Muscle layer of duodenum (tissue), 2 donors: ENCODE data around the gene LRRC19.

ENCODE experiments used
- H3K27ac ChIP-seq: one replicate; pipeline ENCODE4 v1.7.0; 2013; ENCODE audit warnings: mild to moderate bottlenecking, low read length
- H3K27me3 ChIP-seq: one replicate; pipeline ENCODE4 v1.7.0; 2013; ENCODE audit warnings: low read depth, mild to moderate bottlenecking, control low read depth, low read length
- H3K36me3 ChIP-seq, 2 donors: one replicate each; pipeline ENCODE4 v1.7.0; 2013; ENCODE audit warnings: low read length in 2 of 2, control low read depth in 1 of 2, mild to moderate bottlenecking in 1 of 2; ENCODE audit not compliant: insufficient read depth in 2 of 2, control insufficient read depth in 1 of 2
- H3K4me1 ChIP-seq, 2 donors: one replicate each; pipeline ENCODE4 v1.7.0; 2013; ENCODE audit warnings: low read length in 2 of 2, mild to moderate bottlenecking in 2 of 2, control low read depth in 1 of 2, moderate library complexity in 1 of 2; ENCODE audit not compliant: insufficient read depth in 2 of 2, control insufficient read depth in 1 of 2
- H3K4me3 ChIP-seq, 2 donors: one replicate each; pipeline ENCODE4 v1.7.0; 2013; ENCODE audit warnings: low read length in 2 of 2, low read depth in 1 of 2, mild to moderate bottlenecking in 1 of 2
- H3K9me3 ChIP-seq, 2 donors: one replicate each; pipeline ENCODE4 v1.7.0; 2013; ENCODE audit warnings: low read length in 2 of 2, control low read depth in 1 of 2, mild to moderate bottlenecking in 1 of 2; ENCODE audit not compliant: control insufficient read depth in 1 of 2
- donor health status: healthy.

LRRC19 gene

DNA sequence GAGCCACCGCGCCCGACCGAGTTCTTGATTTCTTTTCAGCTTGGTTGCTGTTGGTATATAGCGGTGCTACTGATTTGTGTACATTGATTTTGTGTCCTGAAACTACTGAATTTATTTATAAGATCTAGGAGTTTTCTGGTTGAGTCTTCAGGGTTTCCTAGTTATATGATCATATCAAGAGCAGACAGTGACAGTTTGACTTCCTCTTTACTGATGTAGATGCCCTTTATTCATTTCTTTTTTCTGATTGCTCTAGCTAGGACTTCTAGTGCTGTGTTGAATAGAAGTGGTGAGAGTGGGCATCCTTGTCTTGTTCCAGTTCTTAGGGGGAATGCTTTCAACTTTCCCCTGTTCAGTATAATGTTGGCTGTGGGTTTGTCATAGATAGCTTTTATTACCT, 17.4 kb upstream of the LRRC19 start:
- no peaks in the 10 kb centered on the region for H3K4me1 ChIP-seq
- no peak overlapping the region for H3K4me3 ChIP-seq
- no peaks in the 10 kb centered on the region for H3K27me3 ChIP-seq
- no peaks in the 10 kb centered on the region for H3K9me3 ChIP-seq
- no peak overlapping the region for H3K27ac ChIP-seq
- H3K36me3 ChIP-seq: peaks cover 0 to 29% of the 10 kb centered on the region in 2 donors

- no peaks in the 10 kb centered on the region for H3K4me1 ChIP-seq
- no peaks in the 10 kb centered on the region for H3K9me3 ChIP-seq
- peaks cover 4 to 53% of the 10 kb centered on the region in 2 donors for H3K36me3 ChIP-seq
- no peak overlapping the region for H3K27ac ChIP-seq
- no peak overlapping the region for H3K4me3 ChIP-seq
- H3K27me3 ChIP-seq: no peaks in the 10 kb centered on the region
These were observed 14.1 kb upstream of the LRRC19 start for GRCh38 chr9:27019589-27019988.

- no peaks in the 10 kb centered on the region for H3K36me3 ChIP-seq
- H3K4me3 ChIP-seq: peak overlapping the region in 1 of 2 donors; percentile 32
- H3K27ac ChIP-seq: no peak overlapping the region
These were observed 1.9 kb downstream of the LRRC19 start for GRCh38 chr9:27003426-27004077.

DNA sequence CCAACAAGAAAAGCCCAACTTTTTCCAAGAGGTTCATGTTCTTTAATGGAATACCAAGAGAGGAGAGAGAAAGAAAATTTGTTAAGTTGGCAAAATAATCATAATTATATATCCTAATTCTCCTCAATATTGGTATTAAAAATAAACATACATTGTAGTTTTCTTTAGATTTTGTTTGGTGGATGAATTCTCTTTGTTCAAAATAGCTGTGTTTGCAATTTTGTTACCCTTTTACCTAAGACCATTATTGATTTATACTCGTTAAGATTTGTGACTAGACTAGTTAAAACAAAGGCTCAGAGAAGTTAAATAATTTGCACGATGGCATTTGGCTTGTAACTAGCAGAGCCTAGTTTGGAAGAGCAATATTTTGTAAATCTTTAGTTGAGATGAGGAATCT, 9.7 kb downstream of the LRRC19 start:
- Histone ChIP-seq H3K27ac (no peak overlapping the region), H3K9me3 (no peaks in the 10 kb centered on the region), H3K36me3 (peaks cover 6 to 8% of the 10 kb centered on the region in 2 donors)

More at GRCh38 chr9:27003426-27004077, 1.9 kb downstream of the LRRC19 start:
- no peaks in the 10 kb centered on the region for H3K4me1 ChIP-seq
- no peaks in the 10 kb centered on the region for H3K27me3 ChIP-seq
- no peaks in the 10 kb centered on the region for H3K9me3 ChIP-seq

GRCh38 chr9:26983340-26983739, 22.1 kb downstream of the LRRC19 start:
- H3K4me1 ChIP-seq: no peaks in the 10 kb centered on the region
- H3K27ac ChIP-seq: no peak overlapping the region
- H3K27me3 ChIP-seq: no peaks in the 10 kb centered on the region
- no peak overlapping the region for H3K4me3 ChIP-seq
- H3K9me3 ChIP-seq: no peaks in the 10 kb centered on the region
- H3K36me3 ChIP-seq: peaks cover 5 to 27% of the 10 kb centered on the region in 2 donors

More for the DNA sequence above, 9.7 kb downstream of the LRRC19 start:
- H3K4me3 ChIP-seq: no peak overlapping the region
- H3K4me1 ChIP-seq: no peaks in the 10 kb centered on the region
- no peaks in the 10 kb centered on the region for H3K27me3 ChIP-seq

GRCh38 chr9:26975728-26976707, 29.5 kb downstream of the LRRC19 start:
- H3K27me3 ChIP-seq: no peaks in the 10 kb centered on the region
- peaks cover 0 to 15% of the 10 kb centered on the region in 2 donors for H3K4me1 ChIP-seq
- no peak overlapping the region for H3K27ac ChIP-seq
- H3K9me3 ChIP-seq: no peaks in the 10 kb centered on the region
- H3K4me3 ChIP-seq: no peak overlapping the region
- peaks cover 0 to 8% of the 10 kb centered on the region in 2 donors for H3K36me3 ChIP-seq

GRCh38 chr9:26974927-26975326, 30.5 kb downstream of the LRRC19 start:
- H3K4me3 ChIP-seq: no peak overlapping the region
- H3K4me1 ChIP-seq: peaks cover 0 to 15% of the 10 kb centered on the region in 2 donors
- peaks cover 0 to 4% of the 10 kb centered on the region in 2 donors for H3K36me3 ChIP-seq
- no peaks in the 10 kb centered on the region for H3K27me3 ChIP-seq
- no peaks in the 10 kb centered on the region for H3K9me3 ChIP-seq
- no peak overlapping the region for H3K27ac ChIP-seq

DNA sequence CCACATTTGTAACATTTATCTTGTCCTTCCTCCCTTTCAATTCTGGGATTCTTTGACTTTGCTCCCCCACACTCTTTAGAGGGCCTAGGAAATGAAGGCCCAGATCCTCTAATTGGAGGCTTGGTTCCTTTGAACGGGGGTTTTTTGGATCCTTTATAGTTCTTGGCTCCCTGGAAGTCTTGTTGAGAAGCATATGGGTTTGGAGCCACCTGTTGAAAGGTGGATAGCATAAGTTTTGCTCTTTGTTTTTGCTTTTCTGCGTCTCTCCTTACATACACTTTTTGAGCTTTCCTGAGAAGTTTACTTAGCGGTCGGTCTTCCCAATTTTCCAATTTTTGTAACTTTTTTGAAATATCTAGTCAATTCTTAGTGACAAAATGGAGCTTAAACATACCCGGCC, 31.5 kb downstream of the LRRC19 start:
- no peak overlapping the region for H3K27ac ChIP-seq
- H3K27me3 ChIP-seq: no peaks in the 10 kb centered on the region
- peaks cover 0 to 15% of the 10 kb centered on the region in 2 donors for H3K4me1 ChIP-seq
- H3K4me3 ChIP-seq: no peak overlapping the region
- no peaks in the 10 kb centered on the region for H3K9me3 ChIP-seq
- peaks cover 0 to 4% of the 10 kb centered on the region in 2 donors for H3K36me3 ChIP-seq

DNA sequence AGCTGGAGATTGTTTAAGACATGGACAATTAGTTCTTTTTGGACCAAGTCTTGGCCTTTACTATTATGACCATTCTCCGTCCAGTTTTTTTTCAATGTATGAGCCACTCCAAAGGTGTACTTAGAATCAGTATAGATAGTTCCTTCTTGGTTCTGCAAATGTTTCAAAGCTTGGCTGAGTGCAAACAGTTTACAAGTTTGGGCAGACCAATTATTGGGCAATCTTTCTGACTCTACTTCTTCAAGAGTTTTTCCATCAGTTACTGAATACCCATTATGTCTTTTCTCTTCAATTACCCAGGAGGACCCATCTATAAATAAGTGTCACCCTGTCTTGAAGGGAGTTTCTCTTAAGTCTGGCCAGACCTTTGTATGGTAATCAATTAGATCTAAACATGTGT, 33.8 kb downstream of the LRRC19 start:
- no peak overlapping the region for H3K4me3 ChIP-seq
- no peaks in the 10 kb centered on the region for H3K9me3 ChIP-seq
- no peak overlapping the region for H3K27ac ChIP-seq
- peaks cover 0 to 4% of the 10 kb centered on the region in 2 donors for H3K36me3 ChIP-seq
- peaks cover 0 to 15% of the 10 kb centered on the region in 2 donors for H3K4me1 ChIP-seq
- no peaks in the 10 kb centered on the region for H3K27me3 ChIP-seq

DNA sequence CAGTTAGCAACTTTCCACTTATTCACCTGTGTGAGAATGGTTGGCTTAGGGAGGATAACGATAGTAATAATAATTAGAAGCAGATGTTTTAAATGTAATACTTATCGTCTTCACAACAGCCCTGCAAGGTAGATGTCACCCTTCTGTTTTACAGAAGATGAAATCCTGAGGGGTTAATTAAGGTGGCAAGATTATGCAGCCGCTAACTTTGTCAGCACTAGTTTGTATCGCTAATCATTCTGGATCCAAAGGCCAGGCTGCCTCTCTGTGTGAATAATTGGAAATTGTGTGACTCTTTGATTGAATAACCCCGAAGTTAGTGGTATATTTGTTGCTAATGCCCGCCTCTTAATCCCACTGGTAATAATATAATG, 48.6 kb downstream of the LRRC19 start:
- no peaks in the 10 kb centered on the region for H3K27me3 ChIP-seq
- peaks cover 0 to 14% of the 10 kb centered on the region in 2 donors for H3K4me1 ChIP-seq
- H3K9me3 ChIP-seq: no peaks in the 10 kb centered on the region
- H3K36me3 ChIP-seq: no peaks in the 10 kb centered on the region
- H3K4me3 ChIP-seq: peak overlapping the region; percentile 66 to 94
- H3K27ac ChIP-seq: peak overlapping the region; percentile 94
